GM23338 (cell line): ENCODE measurements around the gene CHCHD6.

Experiments
- CREB1 ChIP-seq: fragments of 250-450 bp; sonication (Bioruptor Pico); IDR thresholded peaks from 2 replicates; pipeline ENCODE4 v1.5.0; 2020; ENCODE audit warnings: low read depth, mild to moderate bottlenecking, moderate library complexity
- CTCF ChIP-seq, 2 experiments: fragments of 200-600 bp in 1 of 2; sonication (generic) in 1 of 2; conservative IDR thresholded peaks; 2 replicates each; pipeline versions ENCODE4 v1.5.1 to v1.6.1; 2016 to 2017; ENCODE audit warnings: antibody characterized with exemption in 2 of 2, low read depth in 2 of 2, mild to moderate bottlenecking in 2 of 2, moderate library complexity in 1 of 2
- ETS1 ChIP-seq: IDR thresholded peaks from 2 replicates; pipeline ENCODE4 v1.6.1; 2016; ENCODE audit warnings: antibody characterized with exemption
- EZH2 ChIP-seq: fragments of 200-600 bp; sonication (generic); IDR thresholded peaks from one replicate; pipeline ENCODE4 v1.8.0; 2017; ENCODE audit warnings: antibody characterized with exemption, mild to moderate bottlenecking, low read depth; ENCODE audit not compliant: unreplicated experiment
- EZH2phosphoT487 ChIP-seq: fragments of 200-600 bp; sonication (generic); IDR thresholded peaks from one replicate; pipeline ENCODE4 v1.8.1; 2018; ENCODE audit warnings: antibody characterized with exemption; ENCODE audit not compliant: unreplicated experiment
- JUNB ChIP-seq: IDR thresholded peaks from one replicate; pipeline ENCODE4 v1.6.1; 2016; ENCODE audit warnings: antibody characterized with exemption; ENCODE audit not compliant: unreplicated experiment
- NANOG ChIP-seq: IDR thresholded peaks from 2 replicates; pipeline ENCODE4 v1.6.1; 2016; ENCODE audit warnings: antibody characterized with exemption, borderline replicate concordance
- POLR2AphosphoS5 ChIP-seq: IDR thresholded peaks from 2 replicates; pipeline ENCODE4 v1.6.1; 2016; ENCODE audit warnings: antibody characterized with exemption, low read depth
- REST ChIP-seq: IDR thresholded peaks from one replicate; pipeline ENCODE4 v1.6.1; 2018; ENCODE audit warnings: antibody characterized with exemption; ENCODE audit not compliant: unreplicated experiment

GRCh38 chr3:126847061-126847460 lies 143.0 kb downstream of the CHCHD6 start:
- TF ChIP-seq REST, result no peak
- TF ChIP-seq CTCF (conservative IDR thresholded peaks at IDR 0.05; ENCODE audit: low read depth in 2 of 2), result no peak
- no peak for TF ChIP-seq EZH2phosphoT487
- TF ChIP-seq POLR2AphosphoS5, result no peak
- no peak for TF ChIP-seq EZH2
- no peak for TF ChIP-seq CREB1 (CRISPR knock-in tag)
- no peak for TF ChIP-seq NANOG
- TF ChIP-seq ETS1, result no peak
- TF ChIP-seq JUNB, result no peak
